H1 (cell line): ENCODE data around the gene TPSD1.

Experiments used
- GABPA ChIP-seq: IDR thresholded peaks from 2 replicates; pipeline ENCODE4 v1.6.1; 2011; ENCODE audit warnings: mild to moderate bottlenecking, low read length, moderate library complexity, borderline replicate concordance; ENCODE audit not compliant: insufficient read depth
- HDAC2 ChIP-seq, 2 experiments: fragments of 300-600 bp in 1 of 2; sonication (generic) in 1 of 2; IDR thresholded peaks; 2 replicates each; pipeline ENCODE4 v1.6.1; 2011 to 2012; ENCODE audit warnings: low read depth in 2 of 2, low read length in 2 of 2, mild to moderate bottlenecking in 2 of 2, moderate library complexity in 2 of 2, borderline replicate concordance in 1 of 2, inconsistent platforms in 1 of 2
- MAFK ChIP-seq: IDR thresholded peaks from 2 replicates; pipeline ENCODE4 v1.6.1; 2012; ENCODE audit warnings: low read depth, mild to moderate bottlenecking, improper control_type of control experiment, low read length
- SP2 ChIP-seq: IDR thresholded peaks from 2 replicates; pipeline ENCODE4 v1.6.1; 2012; ENCODE audit warnings: mild to moderate bottlenecking, low read length, inconsistent platforms

GRCh38 chr16:1257561-1258224, 1.8 kb downstream of the TPSD1 start:
- TF ChIP-seq GABPA (no peak), SP2 (no peak), MAFK (no peak), HDAC2 (IDR thresholded peaks at IDR 0.05; ENCODE audit: borderline replicate concordance in 1 of 2, low read depth in 2 of 2, low read length in 2 of 2) (no peak)
